A549 (cell line): Measurements from ENCODE around the gene ST6GAL1. TPM values are rescaled to one million over a fixed set of nuclear protein-coding genes. Genes with fewer than 3 reads are reported as not detected.
A peak's percentile ranks its signal among the peaks of the same experiment; 100 is the strongest.
"Not testable (repeated sequence)": the region's sequence is repeated elsewhere in the genome, so short reads cannot be mapped to it uniquely, and the experiment has no call there.

Source experiments
- ATAC-seq, 2 experiments: fragments of 200-7000 bp in 1 of 2; fragments of >200 bp in 1 of 2; cut with Nextera tagmentation in 1 of 2; cut with Tn5 transposase in 1 of 2; 3 replicates each; pipeline versions ENCODE4 v1.8.0 to v1.9.1; 2018 to 2020; ENCODE audit warnings: mild to moderate bottlenecking in 1 of 2, moderate library complexity in 1 of 2
- CTCF ChIA-PET: fragments of 300-600 bp; sonication (Branson Sonifier 250); formaldehyde crosslinking; extraction: SDS; loops from one replicate; lab custom pipeline; 2021; ENCODE audit warnings: antibody characterized with exemption, inconsistent platforms; lab: Yijun Ruan, JAX
- POLR2A ChIA-PET: fragments of 350-600 bp; formaldehyde crosslinking; extraction: SDS; loops from one replicate; lab custom pipeline; 2021; ENCODE audit warnings: antibody characterized with exemption, inconsistent platforms; lab: Yijun Ruan, JAX
- DNase-seq, 2 experiments: peaks; one replicate each; pipeline versions ENCODE4 v3.0.0 to v3.0.0-alpha.2; 2011 to 2016; ENCODE audit warnings: low read depth in 1 of 2, low spot score in 1 of 2
- FAIRE-seq: peaks from 2 replicates; lab custom pipeline; 2011; peaks lifted over from hg19 to GRCh38; lab: Jason Lieb, UNC
- H3K27ac ChIP-seq, 2 experiments: fragments of >200 bp; sonication (Bioruptor Twin); formaldehyde crosslinking; 3 replicates each; pipeline ENCODE4 v1.5.1; 2016 to 2017
- H3K4me1 ChIP-seq: fragments of >200 bp; sonication (Bioruptor Twin); formaldehyde crosslinking; 3 replicates; pipeline ENCODE4 v1.6.1; 2016
- H3K4me2 ChIP-seq: fragments of >200 bp; sonication (Bioruptor Twin); formaldehyde crosslinking; 3 replicates; pipeline ENCODE4 v1.6.1; 2016
- H3K4me3 ChIP-seq: fragments of >200 bp; sonication (Bioruptor Twin); formaldehyde crosslinking; 3 replicates; pipeline ENCODE4 v1.5.1; 2016
- H3K9me3 ChIP-seq: fragments of >200 bp; sonication (Bioruptor Twin); formaldehyde crosslinking; 3 replicates; pipeline ENCODE4 v1.6.1; 2016
- ATOH8 ChIP-seq: fragments of 250-450 bp; sonication (Bioruptor Pico); IDR thresholded peaks from 2 replicates; pipeline ENCODE4 v1.5.0; 2020; ENCODE audit warnings: low read depth, mild to moderate bottlenecking, moderate library complexity
- CBX8 ChIP-seq: fragments of 200-600 bp; sonication (generic); IDR thresholded peaks from 2 replicates; pipeline ENCODE4 v1.6.1; 2016
- EHF ChIP-seq: fragments of 250-450 bp; sonication (Bioruptor Pico); IDR thresholded peaks from 2 replicates; pipeline ENCODE4 v1.5.0; 2020; ENCODE audit warnings: mild to moderate bottlenecking
- ELK1 ChIP-seq: fragments of 150-350 bp; IDR thresholded peaks from 2 replicates; pipeline ENCODE4 v1.6.1; 2014; ENCODE audit warnings: low read depth, mild to moderate bottlenecking, low read length
- FOSB ChIP-seq: fragments of 250-450 bp; sonication (Bioruptor Pico); IDR thresholded peaks from 2 replicates; pipeline ENCODE4 v1.5.0; 2020; ENCODE audit warnings: mild to moderate bottlenecking, moderate library complexity
- FOXS1 ChIP-seq: fragments of 250-450 bp; sonication (Bioruptor Pico); IDR thresholded peaks from 2 replicates; pipeline ENCODE4 v1.5.0; 2020; ENCODE audit warnings: mild to moderate bottlenecking, moderate library complexity
- HOXB13 ChIP-seq: fragments of 250-450 bp; sonication (Bioruptor Pico); IDR thresholded peaks from 2 replicates; pipeline ENCODE4 v1.5.0; 2020; ENCODE audit warnings: low read depth, mild to moderate bottlenecking, moderate library complexity
- HOXB5 ChIP-seq: fragments of 250-450 bp; sonication (Bioruptor Pico); IDR thresholded peaks from 2 replicates; pipeline ENCODE4 v1.5.0; 2020; ENCODE audit warnings: mild to moderate bottlenecking, moderate library complexity
- MAZ ChIP-seq: fragments of 150-350 bp; IDR thresholded peaks from 2 replicates; pipeline ENCODE4 v1.6.1; 2014; ENCODE audit warnings: antibody characterized with exemption, low read depth, low read length, borderline replicate concordance
- MYC ChIP-seq: IDR thresholded peaks from 2 replicates; pipeline ENCODE4 v1.6.1; 2012; ENCODE audit warnings: mild to moderate bottlenecking, inconsistent platforms, low read length, improper control_type of control experiment, borderline replicate concordance
- NR3C1 ChIP-seq: fragments of >200 bp; sonication (Bioruptor Twin); formaldehyde crosslinking; IDR thresholded peaks from 3 replicates; pipeline ENCODE4 v1.6.1; 2017
- RAD21 ChIP-seq, 2 experiments: fragments of >200 bp in 1 of 2; sonication (Bioruptor Twin) in 1 of 2; formaldehyde crosslinking in 1 of 2; IDR thresholded peaks in 1 of 2; conservative IDR thresholded peaks in 1 of 2; 2 replicates in 1 of 2; 3 replicates in 1 of 2; pipeline ENCODE4 v1.6.1; 2012 to 2018; ENCODE audit warnings: inconsistent platforms in 1 of 2
- RFX5 ChIP-seq: fragments of 450-650 bp; IDR thresholded peaks from 2 replicates; pipeline ENCODE4 v1.7.1; 2014; ENCODE audit warnings: antibody characterized with exemption, mild to moderate bottlenecking, moderate library complexity
- USF2 ChIP-seq: fragments of 450-650 bp; IDR thresholded peaks from 2 replicates; pipeline ENCODE4 v1.6.1; 2014; ENCODE audit warnings: antibody characterized with exemption
- ZC3H11A ChIP-seq: fragments of 450-650 bp; IDR thresholded peaks from 2 replicates; pipeline ENCODE4 v1.6.1; 2014; ENCODE audit warnings: antibody characterized with exemption, mild to moderate bottlenecking
- WGBS: methylation state at CpG from one replicate; pipeline ENCODE4 v1.1.6; 2017; ENCODE audit errors: missing lambda C conversion rate; 5-methylcytosine and 5-hydroxymethylcytosine counted together
- polyA plus RNA-seq, 4 experiments: library from polyadenylated mRNA; depleted of rRNA in 3 of 4; stranded (reverse); fragments of >200 nt; fragmentation: RNase III in 1 of 4; extraction: RNeasy Plus Mini Kit Qiagen cat#74134 plus additional on column Dnase treatment in 1 of 4; gene quantifications; 2 replicates in 3 of 4; 3 replicates in 1 of 4; pipeline ENCODE4 v1.2.3, GENCODE V29; 2011 to 2017
- TF ChIP-seq, protein P1 (sequence below): fragments of >200 bp; sonication (Bioruptor Twin); formaldehyde crosslinking; IDR thresholded peaks from 3 replicates; pipeline ENCODE4 v1.6.1; 2016
- TF ChIP-seq, protein P2 (sequence below): fragments of >200 bp; sonication (Bioruptor Twin); formaldehyde crosslinking; IDR thresholded peaks from 3 replicates; pipeline ENCODE4 v1.5.1; 2016

ST6GAL1 gene
- polyA plus RNA-seq, 2 of the 4 experiments (the other 2 are of a cell fraction): 3.9 to 6.5 TPM

DNA sequence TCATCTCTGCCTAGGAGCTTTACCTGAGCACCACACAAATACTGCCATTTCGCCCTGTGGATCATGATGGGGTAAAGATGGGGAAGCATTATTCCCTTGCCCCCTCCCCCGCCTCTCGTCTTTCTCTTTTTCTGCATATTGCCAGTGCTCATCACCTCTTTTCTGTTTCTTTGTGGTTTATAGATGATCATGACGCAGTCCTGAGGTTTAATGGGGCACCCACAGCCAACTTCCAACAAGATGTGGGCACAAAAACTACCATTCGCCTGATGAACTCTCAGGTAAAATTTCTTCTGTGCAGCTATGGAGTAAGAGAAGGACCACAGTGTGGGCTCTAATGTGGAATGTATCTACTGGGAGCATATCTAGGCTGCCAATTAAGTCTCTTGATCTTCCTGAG is 120.7 kb downstream of the ST6GAL1 start (continued):
- TF ChIP-seq, protein P1, sequence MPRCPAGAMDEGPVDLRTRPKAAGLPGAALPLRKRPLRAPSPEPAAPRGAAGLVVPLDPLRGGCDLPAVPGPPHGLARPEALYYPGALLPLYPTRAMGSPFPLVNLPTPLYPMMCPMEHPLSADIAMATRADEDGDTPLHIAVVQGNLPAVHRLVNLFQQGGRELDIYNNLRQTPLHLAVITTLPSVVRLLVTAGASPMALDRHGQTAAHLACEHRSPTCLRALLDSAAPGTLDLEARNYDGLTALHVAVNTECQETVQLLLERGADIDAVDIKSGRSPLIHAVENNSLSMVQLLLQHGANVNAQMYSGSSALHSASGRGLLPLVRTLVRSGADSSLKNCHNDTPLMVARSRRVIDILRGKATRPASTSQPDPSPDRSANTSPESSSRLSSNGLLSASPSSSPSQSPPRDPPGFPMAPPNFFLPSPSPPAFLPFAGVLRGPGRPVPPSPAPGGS: no peak

- ChIA-PET POLR2A (no interaction called here), CTCF (interaction anchor here (1.1 kb wide), 1 partner anchor 202 kb away, joined by 5 read pairs; no protein-coding TSS in a partner anchor)
- FAIRE-seq (no peak), ATAC-seq (no peak), DNase-seq (no peak)
- Histone ChIP-seq H3K4me1 (no peaks in the 10 kb centered on the region), H3K9me3 (no peaks in the 10 kb centered on the region; the same call in 2 of the 3 replicates), H3K27ac (no peak overlapping the region), H3K4me2 (no peak overlapping the region), H3K4me3 (no peak overlapping the region)
- WGBS: 94% methylated on average over 3 of the region's 3 CpGs
- no peak for TF ChIP-seq HOXB5
- TF ChIP-seq MYC: no peak
- no peak for TF ChIP-seq FOXS1 (CRISPR knock-in tag)
- TF ChIP-seq EHF (CRISPR knock-in tag): no peak
- TF ChIP-seq RFX5: no peak
Observed at GRCh38 chr3:187051724-187052366, 121.5 kb downstream of the ST6GAL1 start.

- H3K27ac ChIP-seq, DNase-seq, H3K4me3 ChIP-seq, H3K9me3 ChIP-seq, ATAC-seq, POLR2A ChIA-PET, CTCF ChIA-PET, H3K4me1 ChIP-seq, FAIRE-seq, H3K4me2 ChIP-seq: not testable (repeated sequence)
- WGBS: 82% methylated on average over 2 of the region's 2 CpGs
Observed at GRCh38 chr3:187052427-187052826, 122.1 kb downstream of the ST6GAL1 start.

DNA sequence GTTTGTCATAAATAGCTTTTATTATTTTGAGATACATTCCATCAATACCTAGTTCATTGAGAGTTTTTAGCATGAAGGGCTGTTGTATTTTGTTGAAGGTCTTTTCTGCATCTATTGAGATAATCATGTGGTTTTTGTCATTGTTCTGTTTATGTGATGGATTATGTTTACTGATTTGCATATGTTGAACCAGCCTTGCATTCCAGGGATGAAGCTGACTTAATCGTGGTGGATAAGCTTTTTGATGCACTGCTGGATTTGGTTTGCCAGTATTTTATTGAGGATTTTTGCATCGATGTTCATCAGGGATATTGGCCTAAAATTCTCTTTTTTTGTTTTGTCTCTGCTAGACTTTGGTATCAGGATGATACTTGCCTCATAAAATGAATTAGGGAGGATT is 124.1 kb downstream of the ST6GAL1 start:
- ATAC-seq, CTCF ChIA-PET, H3K4me2 ChIP-seq, H3K9me3 ChIP-seq, H3K4me1 ChIP-seq, FAIRE-seq, POLR2A ChIA-PET, DNase-seq, H3K4me3 ChIP-seq, H3K27ac ChIP-seq: not testable (repeated sequence)
- WGBS: 58% methylated on average over 2 of the region's 2 CpGs

- ATAC-seq, H3K4me3 ChIP-seq, DNase-seq, H3K27ac ChIP-seq, CTCF ChIA-PET, POLR2A ChIA-PET, H3K4me2 ChIP-seq, H3K9me3 ChIP-seq, FAIRE-seq: not testable (repeated sequence)
- 96% methylated on average over 4 of the region's 10 CpGs for WGBS
- peaks cover 10% of the 10 kb centered on the region for H3K4me1 ChIP-seq
Observed at GRCh38 chr3:187057803-187058202, 127.5 kb downstream of the ST6GAL1 start.

GRCh38 chr3:187061748-187062147 is 131.4 kb downstream of the ST6GAL1 start:
- H3K4me3 ChIP-seq: no peak overlapping the region
- H3K9me3 ChIP-seq: no peaks in the 10 kb centered on the region
- no peak overlapping the region; the same call in 1 of the 3 replicates for H3K4me2 ChIP-seq
- 56% methylated on average over 3 of the region's 3 CpGs for WGBS
- no peak for FAIRE-seq
- no peak for ATAC-seq
- CTCF ChIA-PET: interaction anchor here (0.6 kb wide), 1 partner anchor 158 kb away, joined by 3 read pairs; no protein-coding TSS in a partner anchor
- no peak for DNase-seq
- POLR2A ChIA-PET: no interaction called here
- peaks cover 36% of the 10 kb centered on the region for H3K4me1 ChIP-seq
- H3K27ac ChIP-seq: peak overlapping the region; percentile 55 to 87; a peak in 5 of 6 replicates
- TF ChIP-seq MAZ (no peak), HOXB13 (CRISPR knock-in tag) (no peak), NR3C1 (no peak), RAD21 (conservative IDR thresholded peaks at IDR 0.05 in 1 of 2, IDR thresholded peaks at IDR 0.05 in 1 of 2) (no peak), CBX8 (no peak), ELK1 (no peak), FOSB (no peak), ATOH8 (no peak), USF2 (no peak), ZC3H11A (no peak)
- TF ChIP-seq, protein P2, sequence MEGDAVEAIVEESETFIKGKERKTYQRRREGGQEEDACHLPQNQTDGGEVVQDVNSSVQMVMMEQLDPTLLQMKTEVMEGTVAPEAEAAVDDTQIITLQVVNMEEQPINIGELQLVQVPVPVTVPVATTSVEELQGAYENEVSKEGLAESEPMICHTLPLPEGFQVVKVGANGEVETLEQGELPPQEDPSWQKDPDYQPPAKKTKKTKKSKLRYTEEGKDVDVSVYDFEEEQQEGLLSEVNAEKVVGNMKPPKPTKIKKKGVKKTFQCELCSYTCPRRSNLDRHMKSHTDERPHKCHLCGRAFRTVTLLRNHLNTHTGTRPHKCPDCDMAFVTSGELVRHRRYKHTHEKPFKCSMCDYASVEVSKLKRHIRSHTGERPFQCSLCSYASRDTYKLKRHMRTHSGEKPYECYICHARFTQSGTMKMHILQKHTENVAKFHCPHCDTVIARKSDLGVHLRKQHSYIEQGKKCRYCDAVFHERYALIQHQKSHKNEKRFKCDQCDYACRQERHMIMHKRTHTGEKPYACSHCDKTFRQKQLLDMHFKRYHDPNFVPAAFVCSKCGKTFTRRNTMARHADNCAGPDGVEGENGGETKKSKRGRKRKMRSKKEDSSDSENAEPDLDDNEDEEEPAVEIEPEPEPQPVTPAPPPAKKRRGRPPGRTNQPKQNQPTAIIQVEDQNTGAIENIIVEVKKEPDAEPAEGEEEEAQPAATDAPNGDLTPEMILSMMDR: no peak
